ENCODE data around the gene PSMB5. TPM values are rescaled to one million over a fixed set of nuclear protein-coding genes. Genes with fewer than 3 reads are reported as not detected.

The PSMB5 gene
- total and polyA plus RNA-seq, 9 of the 15 experiments (the other 6 are each of a cell fraction or from before 2014, with no cell fraction given), result 198 to 1,870 (median 269) TPM

- Histone ChIP-seq H3K4me2 (ENCODE audit: insufficient read depth, low read length) (peak overlapping the region; percentile 14; the same call in 1 of the 2 replicates), H3K9me1 (ENCODE audit: control insufficient read depth, insufficient read depth, low read length) (no peaks in the 10 kb centered on the region), H3K27ac (ENCODE audit: extremely low read depth, low read depth, low read length) (peak overlapping the region; percentile 40), H3K27me3 (ENCODE audit: control insufficient read depth in 2 of 2, insufficient read depth in 2 of 2, low read length in 2 of 2) (no peaks in the 10 kb centered on the region), H2AFZ (ENCODE audit: low read depth, low read length) (peak overlapping the region; percentile 81), H3K4me3 (no peak overlapping the region), H3K9ac (ENCODE audit: insufficient read depth in 1 of 2, low read depth in 2 of 2, low read length in 2 of 2) (0 out of 4 replicates have a peak overlapping the region, but pooled peaks of 1 of the 2 experiments have one; percentile 1), H3K9me3 (replicated peaks; ENCODE audit: control insufficient read depth, insufficient read depth, low read depth, low read length) (no peaks in the 10 kb centered on the region), H4K20me1 (replicated peaks; ENCODE audit: control insufficient read depth, insufficient read depth, low read length) (no peaks in the 10 kb centered on the region), H3K36me3 (ENCODE audit: control insufficient read depth, insufficient read depth, low read length) (no peaks in the 10 kb centered on the region), H3K4me1 (replicated peaks in 1 of 2; ENCODE audit: control insufficient read depth in 2 of 2, insufficient read depth in 2 of 2, low read length in 2 of 2) (peaks cover 6 to 29% of the 10 kb centered on the region in 2 experiments; a peak in 4 of 5 replicates), H3K79me2 (ENCODE audit: control insufficient read depth, insufficient read depth, low read length) (peaks cover 16% of the 10 kb centered on the region)
- POLR2A ChIA-PET, result interaction anchor here (4.0 kb wide), 1 partner anchor 9 kb away, joined by 44 read pairs; no protein-coding TSS in a partner anchor
- TF ChIP-seq PTRF (tag; IDR thresholded peaks at IDR 0.05), result no peak
- no peak for TF ChIP-seq CHD4 (IDR thresholded peaks at IDR 0.05; ENCODE audit: insufficient read depth, insufficient replicate concordance, low read depth, low read length, poor library complexity, severe bottlenecking)
- peak; percentile 4 for TF ChIP-seq MEIS2 (IDR thresholded peaks at IDR 0.05; ENCODE audit: partially characterized antibody)
- no peak for TF ChIP-seq CSDE1 (IDR thresholded peaks at IDR 0.05)
- TF ChIP-seq TAF15 (IDR thresholded peaks at IDR 0.05; ENCODE audit: low read depth, low read length), result no peak
- FAIRE-seq, result no peak
- ATAC-seq, result no peak
- in situ Hi-C loops (cut with MboI) (no loop called here), intact Hi-C loops (cut with micrococcal nuclease) (no loop called here)
- BruUV-seq (replicated peaks), result no TSS peak
- CTCF ChIA-PET (ENCODE audit: low intra/inter-chr PET ratio), result no interaction called here
- WGBS (ENCODE audit: insufficient coverage, low coverage, missing lambda C conversion rate), result 46% methylated on average over 6 of the region's 6 CpGs
- DNase-seq (ENCODE audit: extremely low read depth in 1 of 4, low spot score in 3 of 4), result peak in 1 of 4 experiments; percentile 29
Measured at GRCh38 chr14:23013054-23013748, 21.5 kb downstream of the PSMB5 start.
